NCI-H510A treated with DMSO at 0.1 percent for 48 hours (cell line): ENCODE results near the gene AWAT1.
"Not testable (repeated sequence)": the region's sequence is repeated elsewhere in the genome, so short reads cannot be mapped to it uniquely, and the experiment has no call there.

Experiments
- DNase-seq: peaks from one replicate; lab custom pipeline; 2025; lab: John Stamatoyannopoulos, UW

The AWAT1 gene

GRCh38 chrX:70262952-70263567 lies 28.6 kb downstream of the AWAT1 start:
- DNase-seq: peak; percentile 45

- no peak for DNase-seq
Observed at GRCh38 chrX:70264784-70265183, 30.3 kb downstream of the AWAT1 start.

- no peak for DNase-seq
Observed at GRCh38 chrX:70268034-70268433, 33.6 kb downstream of the AWAT1 start, which contains the start of gene ARR3. Gene ARR3, plus strand, starts transcription at chrX:70268334. Its CDS starts 1,052 bp downstream, at chrX:70269386.

GRCh38 chrX:70274029-70274428 lies 39.6 kb downstream of the AWAT1 start:
- DNase-seq: not testable (repeated sequence)

GRCh38 chrX:70279081-70279480 lies 44.6 kb downstream of the AWAT1 start:
- DNase-seq: no peak

GRCh38 chrX:70280573-70280972 lies 46.1 kb downstream of the AWAT1 start:
- DNase-seq: no peak

- no peak for DNase-seq
Observed at GRCh38 chrX:70281951-70282350, 47.5 kb downstream of the AWAT1 start, which contains the start of gene RAB41. Gene RAB41, plus strand, starts transcription at chrX:70282172. Its CDS starts 46 bp downstream, at chrX:70282218.

- DNase-seq: no peak
Observed at GRCh38 chrX:70289168-70289792, 54.8 kb downstream of the AWAT1 start.
